Glutamatergic neuron (in vitro differentiated cells): Measurements from ENCODE around the gene HIPK2. TPM values are rescaled to one million over a fixed set of nuclear protein-coding genes. Genes with fewer than 3 reads are reported as not detected.

Experiments used
- DNase-seq: peaks from one replicate; pipeline ENCODE4 v3.0.0; 2022
- H3K27ac Mint-ChIP-seq: one replicate; pipeline ENCODE4 v1.8.0; 2020; ENCODE audit warnings: mild to moderate bottlenecking, mixed read lengths, inconsistent platforms; ENCODE audit not compliant: unreplicated experiment
- H3K27me3 Mint-ChIP-seq: one replicate; pipeline ENCODE4 v1.8.0; 2020; ENCODE audit warnings: mild to moderate bottlenecking, moderate library complexity, mixed read lengths, inconsistent platforms; ENCODE audit not compliant: unreplicated experiment
- H3K36me3 Mint-ChIP-seq: one replicate; pipeline ENCODE4 v1.8.0; 2020; ENCODE audit warnings: mild to moderate bottlenecking, mixed read lengths, inconsistent platforms; ENCODE audit not compliant: unreplicated experiment
- H3K4me1 Mint-ChIP-seq: one replicate; pipeline ENCODE4 v1.8.0; 2020; ENCODE audit warnings: mild to moderate bottlenecking, low read depth, mixed read lengths, inconsistent platforms; ENCODE audit not compliant: unreplicated experiment
- H3K4me3 Mint-ChIP-seq: one replicate; pipeline ENCODE4 v1.8.0; 2020; ENCODE audit warnings: mild to moderate bottlenecking, mixed read lengths, inconsistent platforms; ENCODE audit not compliant: unreplicated experiment
- H3K9me3 Mint-ChIP-seq: one replicate; pipeline ENCODE4 v1.8.0; 2020; ENCODE audit warnings: mild to moderate bottlenecking, moderate library complexity, mixed read lengths, inconsistent platforms; ENCODE audit not compliant: unreplicated experiment
- total RNA-seq: library from RNA; stranded (reverse); fragmentation: NEBNext Ultra II Directional; extraction: Animal tissue kit (Norgen Biotek cat#: 25700); gene quantifications from one replicate; pipeline ENCODE4 v1.2.1, GENCODE V29; 2021; ENCODE audit not compliant: unreplicated experiment
- TF ChIP-seq, protein P1 (sequence below): fragments of 200-600 bp; sonication (generic); IDR thresholded peaks from one replicate; pipeline ENCODE4 v1.5.0; 2021; ENCODE audit not compliant: partially characterized antibody, unreplicated experiment

Gene HIPK2
- total RNA-seq, 1 donor from 2014 or later, result 36.9 TPM

- Mint-ChIP-seq H3K27me3 (peaks cover 2% of the 10 kb centered on the region), H3K4me3 (no peak overlapping the region), H3K27ac (no peak overlapping the region), H3K4me1 (peaks cover 19% of the 10 kb centered on the region), H3K36me3 (no peaks in the 10 kb centered on the region), H3K9me3 (peaks cover 5% of the 10 kb centered on the region)
- TF ChIP-seq, protein P1, sequence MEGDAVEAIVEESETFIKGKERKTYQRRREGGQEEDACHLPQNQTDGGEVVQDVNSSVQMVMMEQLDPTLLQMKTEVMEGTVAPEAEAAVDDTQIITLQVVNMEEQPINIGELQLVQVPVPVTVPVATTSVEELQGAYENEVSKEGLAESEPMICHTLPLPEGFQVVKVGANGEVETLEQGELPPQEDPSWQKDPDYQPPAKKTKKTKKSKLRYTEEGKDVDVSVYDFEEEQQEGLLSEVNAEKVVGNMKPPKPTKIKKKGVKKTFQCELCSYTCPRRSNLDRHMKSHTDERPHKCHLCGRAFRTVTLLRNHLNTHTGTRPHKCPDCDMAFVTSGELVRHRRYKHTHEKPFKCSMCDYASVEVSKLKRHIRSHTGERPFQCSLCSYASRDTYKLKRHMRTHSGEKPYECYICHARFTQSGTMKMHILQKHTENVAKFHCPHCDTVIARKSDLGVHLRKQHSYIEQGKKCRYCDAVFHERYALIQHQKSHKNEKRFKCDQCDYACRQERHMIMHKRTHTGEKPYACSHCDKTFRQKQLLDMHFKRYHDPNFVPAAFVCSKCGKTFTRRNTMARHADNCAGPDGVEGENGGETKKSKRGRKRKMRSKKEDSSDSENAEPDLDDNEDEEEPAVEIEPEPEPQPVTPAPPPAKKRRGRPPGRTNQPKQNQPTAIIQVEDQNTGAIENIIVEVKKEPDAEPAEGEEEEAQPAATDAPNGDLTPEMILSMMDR, result no peak
- DNase-seq, result no peak
These were observed 120.1 kb downstream of the HIPK2 start for GRCh38 chr7:139657725-139658124.

DNA sequence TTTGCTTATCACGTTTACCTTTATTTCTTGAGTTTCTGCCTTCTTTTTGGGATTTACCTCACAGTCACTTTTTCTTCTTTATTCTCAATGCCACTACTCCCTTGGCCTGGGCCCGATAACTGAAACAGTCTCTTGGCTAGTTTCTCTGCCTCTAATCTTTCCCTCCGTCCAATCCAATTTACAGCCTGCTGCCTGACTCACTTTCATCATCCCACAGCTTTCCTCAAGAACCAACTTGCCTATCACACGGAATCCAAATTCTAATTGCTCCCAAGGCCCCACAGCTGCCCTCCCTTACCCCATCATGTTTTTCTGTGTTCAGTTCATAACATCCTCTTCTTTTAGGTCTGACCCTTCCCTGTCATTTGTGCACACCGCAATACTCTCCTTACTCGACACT is 121.4 kb downstream of the HIPK2 start:
- H3K4me3 Mint-ChIP-seq, result no peak overlapping the region
- H3K36me3 Mint-ChIP-seq, result no peaks in the 10 kb centered on the region
- peaks cover 2% of the 10 kb centered on the region for H3K27me3 Mint-ChIP-seq
- TF ChIP-seq, protein P1, result no peak
- DNase-seq, result no peak
- peaks cover 32% of the 10 kb centered on the region for H3K4me1 Mint-ChIP-seq
- H3K9me3 Mint-ChIP-seq, result peaks cover 5% of the 10 kb centered on the region
- H3K27ac Mint-ChIP-seq, result no peak overlapping the region

GRCh38 chr7:139655305-139655704 is 122.5 kb downstream of the HIPK2 start:
- Mint-ChIP-seq H3K27me3 (peaks cover 2% of the 10 kb centered on the region), H3K4me3 (no peak overlapping the region), H3K4me1 (peaks cover 32% of the 10 kb centered on the region), H3K27ac (no peak overlapping the region), H3K9me3 (peaks cover 5% of the 10 kb centered on the region), H3K36me3 (no peaks in the 10 kb centered on the region)
- TF ChIP-seq, protein P1, result no peak
- DNase-seq, result no peak

- Mint-ChIP-seq H3K36me3 (no peaks in the 10 kb centered on the region), H3K4me3 (no peak overlapping the region), H3K9me3 (peaks cover 5% of the 10 kb centered on the region), H3K27ac (no peak overlapping the region), H3K27me3 (peaks cover 2% of the 10 kb centered on the region), H3K4me1 (peaks cover 32% of the 10 kb centered on the region)
- DNase-seq, result no peak
- TF ChIP-seq, protein P1, result no peak
These were observed 123.3 kb downstream of the HIPK2 start for GRCh38 chr7:139654276-139655181.

DNA sequence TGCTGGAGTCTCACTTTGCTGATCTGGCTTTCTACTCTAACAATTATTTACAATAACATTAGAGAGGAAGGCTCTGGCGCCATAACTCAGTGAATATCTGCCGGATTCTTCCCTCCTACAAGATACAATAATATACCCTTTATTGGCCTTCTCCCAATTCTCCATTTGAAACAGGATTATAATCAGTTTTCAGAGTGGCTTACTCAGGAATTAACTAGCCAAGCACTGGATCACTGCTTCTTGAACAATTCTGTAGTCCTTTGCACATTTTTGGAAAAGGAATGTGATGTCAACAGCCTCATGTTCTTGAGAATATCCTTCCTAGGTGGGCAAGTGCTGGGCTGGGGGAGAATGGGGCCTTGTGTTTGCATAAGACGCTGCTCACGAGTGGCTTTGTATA is 125.9 kb downstream of the HIPK2 start:
- no peak overlapping the region for H3K27ac Mint-ChIP-seq
- H3K4me3 Mint-ChIP-seq, result no peak overlapping the region
- H3K36me3 Mint-ChIP-seq, result no peaks in the 10 kb centered on the region
- H3K27me3 Mint-ChIP-seq, result peaks cover 4% of the 10 kb centered on the region
- peaks cover 5% of the 10 kb centered on the region for H3K9me3 Mint-ChIP-seq
- DNase-seq, result no peak
- peaks cover 48% of the 10 kb centered on the region for H3K4me1 Mint-ChIP-seq
- TF ChIP-seq, protein P1, result no peak
